ENCODE measurements around the gene ZNF772. TPM values are rescaled to one million over a fixed set of nuclear protein-coding genes. Genes with fewer than 3 reads are reported as not detected.

The ZNF772 gene
- total RNA-seq, 1 donor from 2014 or later: 10.4 TPM

- no peak overlapping the region for H3K4me3 Mint-ChIP-seq (ENCODE audit: unreplicated experiment)
- no peak overlapping the region for H3K27ac Mint-ChIP-seq (ENCODE audit: unreplicated experiment)
- peaks cover 64% of the 10 kb centered on the region for H3K9me3 Mint-ChIP-seq (ENCODE audit: unreplicated experiment)
- DNase-seq (ENCODE audit: extremely low spot score, unreplicated experiment): no peak
- no peaks in the 10 kb centered on the region for H3K4me1 Mint-ChIP-seq (ENCODE audit: unreplicated experiment)
- TF ChIP-seq CTCF (IDR thresholded peaks at IDR 0.05): no peak
- H3K36me3 Mint-ChIP-seq (ENCODE audit: unreplicated experiment): peaks cover 54% of the 10 kb centered on the region
- H3K27me3 Mint-ChIP-seq (ENCODE audit: unreplicated experiment): no peaks in the 10 kb centered on the region
Measured at GRCh38 chr19:57466489-57466888, 10.9 kb downstream of the ZNF772 start.

- TF ChIP-seq CTCF (IDR thresholded peaks at IDR 0.05): no peak
- no peak for DNase-seq (ENCODE audit: extremely low spot score, unreplicated experiment)
- peaks cover 48% of the 10 kb centered on the region for H3K36me3 Mint-ChIP-seq (ENCODE audit: unreplicated experiment)
- no peaks in the 10 kb centered on the region for H3K27me3 Mint-ChIP-seq (ENCODE audit: unreplicated experiment)
- H3K4me1 Mint-ChIP-seq (ENCODE audit: unreplicated experiment): no peaks in the 10 kb centered on the region
- peaks cover 64% of the 10 kb centered on the region for H3K9me3 Mint-ChIP-seq (ENCODE audit: unreplicated experiment)
- no peak overlapping the region for H3K27ac Mint-ChIP-seq (ENCODE audit: unreplicated experiment)
- H3K4me3 Mint-ChIP-seq (ENCODE audit: unreplicated experiment): no peak overlapping the region
Measured at GRCh38 chr19:57465680-57466381, 11.5 kb downstream of the ZNF772 start.

GRCh38 chr19:57452307-57452706, 25.1 kb downstream of the ZNF772 start:
- no peaks in the 10 kb centered on the region for H3K4me1 Mint-ChIP-seq (ENCODE audit: unreplicated experiment)
- TF ChIP-seq CTCF (IDR thresholded peaks at IDR 0.05): no peak
- no peak overlapping the region for H3K4me3 Mint-ChIP-seq (ENCODE audit: unreplicated experiment)
- H3K27me3 Mint-ChIP-seq (ENCODE audit: unreplicated experiment): no peaks in the 10 kb centered on the region
- peaks cover 31% of the 10 kb centered on the region for H3K36me3 Mint-ChIP-seq (ENCODE audit: unreplicated experiment)
- H3K9me3 Mint-ChIP-seq (ENCODE audit: unreplicated experiment): peaks cover 45% of the 10 kb centered on the region
- H3K27ac Mint-ChIP-seq (ENCODE audit: unreplicated experiment): no peak overlapping the region
- DNase-seq (ENCODE audit: extremely low spot score, unreplicated experiment): no peak

- H3K36me3 Mint-ChIP-seq (ENCODE audit: unreplicated experiment): peaks cover 60% of the 10 kb centered on the region
Measured at GRCh38 chr19:57443121-57443696, 34.2 kb downstream of the ZNF772 start.

More at GRCh38 chr19:57443121-57443696, 34.2 kb downstream of the ZNF772 start:
- TF ChIP-seq CTCF (IDR thresholded peaks at IDR 0.05): no peak
- Mint-ChIP-seq H3K4me3 (ENCODE audit: unreplicated experiment) (no peak overlapping the region), H3K4me1 (ENCODE audit: unreplicated experiment) (no peaks in the 10 kb centered on the region), H3K27ac (ENCODE audit: unreplicated experiment) (no peak overlapping the region), H3K27me3 (ENCODE audit: unreplicated experiment) (no peaks in the 10 kb centered on the region), H3K9me3 (ENCODE audit: unreplicated experiment) (peaks cover 44% of the 10 kb centered on the region)
- DNase-seq (ENCODE audit: extremely low spot score, unreplicated experiment): no peak

Measured in osteocyte (in vitro differentiated cells).